Measurements from ENCODE around the gene ZBTB33.
A peak's percentile ranks its signal among the peaks of the same experiment; 100 is the strongest.

ZBTB33 gene, protein sequence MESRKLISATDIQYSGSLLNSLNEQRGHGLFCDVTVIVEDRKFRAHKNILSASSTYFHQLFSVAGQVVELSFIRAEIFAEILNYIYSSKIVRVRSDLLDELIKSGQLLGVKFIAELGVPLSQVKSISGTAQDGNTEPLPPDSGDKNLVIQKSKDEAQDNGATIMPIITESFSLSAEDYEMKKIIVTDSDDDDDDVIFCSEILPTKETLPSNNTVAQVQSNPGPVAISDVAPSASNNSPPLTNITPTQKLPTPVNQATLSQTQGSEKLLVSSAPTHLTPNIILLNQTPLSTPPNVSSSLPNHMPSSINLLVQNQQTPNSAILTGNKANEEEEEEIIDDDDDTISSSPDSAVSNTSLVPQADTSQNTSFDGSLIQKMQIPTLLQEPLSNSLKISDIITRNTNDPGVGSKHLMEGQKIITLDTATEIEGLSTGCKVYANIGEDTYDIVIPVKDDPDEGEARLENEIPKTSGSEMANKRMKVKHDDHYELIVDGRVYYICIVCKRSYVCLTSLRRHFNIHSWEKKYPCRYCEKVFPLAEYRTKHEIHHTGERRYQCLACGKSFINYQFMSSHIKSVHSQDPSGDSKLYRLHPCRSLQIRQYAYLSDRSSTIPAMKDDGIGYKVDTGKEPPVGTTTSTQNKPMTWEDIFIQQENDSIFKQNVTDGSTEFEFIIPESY

DNA sequence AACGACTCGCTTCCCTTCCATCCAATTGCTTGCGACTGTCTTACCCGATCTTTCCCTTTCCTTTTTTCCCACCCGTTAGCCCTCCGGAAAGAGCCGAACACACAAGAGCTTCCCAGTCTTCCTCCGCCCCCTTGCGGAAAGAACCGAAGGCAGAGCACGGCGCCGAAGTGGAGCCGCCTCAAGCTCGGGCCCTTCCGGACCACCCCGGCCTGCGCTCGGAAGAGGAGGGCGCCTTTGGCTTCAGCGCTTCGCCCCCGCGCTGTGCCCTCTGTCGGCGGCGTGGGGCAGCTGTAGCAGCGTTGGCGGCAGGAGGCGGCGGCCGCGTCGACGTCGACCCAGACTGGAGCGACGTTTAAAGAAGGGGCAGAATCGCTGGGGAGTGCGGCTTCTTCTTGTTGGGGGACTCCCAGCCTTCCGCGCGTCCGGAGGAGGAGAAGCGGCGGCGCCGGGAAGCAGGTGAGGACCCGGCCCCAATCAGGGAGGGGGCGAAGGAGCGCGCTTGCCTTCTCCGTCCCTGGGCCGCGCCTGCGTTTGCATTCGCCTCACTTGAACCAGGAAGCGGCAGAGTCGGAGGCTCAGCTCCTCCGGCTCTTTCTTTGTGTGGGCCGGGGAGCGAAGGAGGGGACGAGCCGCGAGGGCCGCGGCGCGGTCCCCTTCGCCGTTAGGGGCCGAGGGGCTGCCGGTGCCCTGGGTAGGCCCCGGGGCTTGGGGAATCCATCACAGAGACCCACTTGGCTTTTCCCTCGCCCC, at the start of gene ZBTB33:
Gene ZBTB33, plus strand, starts transcription at position 291 of the 750 bp plus-strand sequence. CDS start 2,604 bp downstream, outside the sequence.
- peak; percentile 93 for DNase-seq

DNA sequence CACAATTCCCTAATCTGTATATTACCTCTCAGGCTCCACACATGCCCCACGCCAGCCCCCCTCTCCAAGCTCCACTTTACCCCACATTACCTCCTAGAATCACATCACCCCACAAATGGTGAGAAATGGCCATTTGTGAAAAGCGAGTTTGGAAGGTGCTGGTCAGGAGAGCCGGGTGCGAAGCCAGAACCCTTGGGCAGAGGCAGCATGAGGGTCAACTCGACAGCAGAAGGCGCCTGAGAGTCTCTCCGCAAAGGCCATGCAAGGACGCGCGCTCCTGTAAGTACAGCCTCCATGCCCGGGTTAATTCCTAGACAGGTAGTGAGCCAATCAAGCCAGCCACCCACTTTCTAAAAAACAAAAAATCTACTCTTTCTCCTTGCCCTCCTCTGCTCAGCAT, 49.8 kb upstream of the ZBTB33 start:
- no peak for DNase-seq

GRCh38 chrX:120205816-120206753, 44.5 kb upstream of the ZBTB33 start:
- DNase-seq: no peak

DNA sequence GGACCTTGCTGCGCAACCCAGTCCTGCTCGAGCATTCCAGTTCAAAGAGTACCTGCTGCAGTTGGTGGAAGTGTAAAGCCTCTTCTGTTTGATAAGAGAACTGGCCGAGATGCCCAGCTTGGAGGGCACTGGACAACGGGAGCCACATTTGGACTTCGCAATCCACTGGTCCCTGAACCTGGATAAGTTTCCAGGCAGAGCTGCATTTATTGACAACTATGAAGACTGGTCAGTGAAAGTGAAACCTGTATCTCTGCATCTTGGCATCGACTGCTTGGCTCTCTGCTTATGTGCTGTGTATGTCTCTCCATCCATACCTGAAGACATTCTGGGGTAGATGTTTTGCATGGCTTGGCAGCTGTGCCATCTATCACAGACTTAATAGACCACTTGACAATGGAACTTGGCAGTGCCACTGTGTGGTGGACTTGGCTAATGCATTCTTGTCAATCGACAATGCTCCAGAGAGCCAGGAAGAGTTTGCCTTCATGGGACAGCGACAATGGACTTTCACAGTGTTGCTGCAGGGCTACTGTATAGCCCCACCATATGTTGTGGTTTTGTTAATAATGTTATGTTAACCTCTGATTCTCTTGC, 43.5 kb upstream of the ZBTB33 start:
- no peak for DNase-seq

DNA sequence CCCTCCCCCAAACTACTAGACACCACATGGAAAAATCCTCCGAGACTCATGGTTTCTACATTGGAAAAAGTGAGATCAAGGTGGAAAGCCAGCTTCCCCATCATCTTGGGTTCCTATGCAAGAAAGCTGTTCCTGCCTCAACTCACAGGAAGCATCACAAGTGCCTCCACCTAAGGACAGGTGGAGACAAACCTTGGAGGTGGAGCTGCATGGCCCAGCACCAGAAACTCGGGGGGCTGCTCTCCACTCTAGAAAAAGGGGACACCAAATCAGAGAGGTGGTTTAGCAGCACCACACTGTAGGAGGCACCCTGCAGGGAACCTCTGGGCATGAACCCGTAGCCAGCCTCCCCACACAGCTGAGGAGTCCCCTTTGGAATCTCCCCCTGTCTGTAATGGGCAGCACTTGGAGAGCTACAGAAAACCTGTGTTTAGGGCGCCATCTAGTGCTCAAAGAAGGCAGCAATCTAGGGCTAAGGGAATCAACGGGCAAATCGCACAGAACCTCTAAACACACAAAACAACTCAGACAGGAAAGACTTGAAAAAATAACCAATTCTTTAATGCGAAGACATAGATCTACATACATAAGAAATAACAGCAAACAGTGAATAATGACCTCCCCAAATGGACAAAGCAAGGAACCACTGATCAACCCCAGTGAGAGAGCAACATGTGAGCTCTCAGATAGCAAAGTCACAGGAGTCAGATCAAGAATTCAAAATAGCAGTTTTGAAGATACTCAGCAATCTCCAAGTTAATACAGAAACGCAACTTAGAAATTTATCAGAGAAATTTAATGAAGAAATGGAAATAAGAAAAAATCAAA, 37.0 kb upstream of the ZBTB33 start:
- DNase-seq: peak; percentile 74

DNA sequence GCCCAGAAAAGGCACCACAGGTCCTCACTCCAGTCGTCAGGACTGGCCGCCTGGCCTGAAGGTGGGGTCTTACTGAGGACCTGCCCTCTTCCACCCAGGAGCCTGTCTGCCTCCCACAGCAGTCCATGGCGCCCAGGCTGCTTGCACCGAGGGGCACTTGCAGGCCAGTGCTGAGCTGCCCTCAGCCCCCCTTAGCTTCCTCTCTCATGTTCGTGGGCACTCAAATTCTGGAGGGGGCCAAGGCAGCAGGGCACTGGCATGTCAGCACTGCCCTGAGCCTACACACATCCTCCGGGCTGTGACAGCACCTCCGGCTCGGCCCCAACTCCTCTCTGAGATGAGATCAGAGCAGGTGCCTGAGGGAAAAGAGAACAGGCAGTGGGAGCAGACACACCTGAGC, 27.2 kb upstream of the ZBTB33 start:
- DNase-seq: no peak

DNA sequence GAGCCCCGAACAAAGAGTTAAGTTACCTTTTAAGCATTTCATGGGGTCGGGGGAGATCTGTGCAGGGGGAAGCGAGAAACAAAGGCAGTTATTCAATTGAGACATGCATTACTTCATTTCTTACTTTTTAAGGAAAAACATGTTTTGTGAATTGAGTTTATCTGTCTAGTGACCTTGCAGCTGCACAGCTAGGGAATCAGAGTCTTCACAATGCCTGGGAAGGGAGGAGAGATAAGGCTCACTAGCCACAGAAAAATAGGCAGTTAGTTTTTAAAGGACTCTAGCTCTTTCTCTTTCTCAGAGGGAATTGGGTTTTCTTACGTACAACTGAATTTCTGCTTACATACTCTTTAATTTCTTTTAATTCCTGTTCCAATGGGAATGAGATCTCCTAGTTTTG, 26.2 kb upstream of the ZBTB33 start:
- peak; percentile 62 for DNase-seq

- DNase-seq: no peak
Measured at GRCh38 chrX:120228187-120228908, 22.3 kb upstream of the ZBTB33 start.

GRCh38 chrX:120235284-120235683, 15.3 kb upstream of the ZBTB33 start:
- no peak for DNase-seq

DNA sequence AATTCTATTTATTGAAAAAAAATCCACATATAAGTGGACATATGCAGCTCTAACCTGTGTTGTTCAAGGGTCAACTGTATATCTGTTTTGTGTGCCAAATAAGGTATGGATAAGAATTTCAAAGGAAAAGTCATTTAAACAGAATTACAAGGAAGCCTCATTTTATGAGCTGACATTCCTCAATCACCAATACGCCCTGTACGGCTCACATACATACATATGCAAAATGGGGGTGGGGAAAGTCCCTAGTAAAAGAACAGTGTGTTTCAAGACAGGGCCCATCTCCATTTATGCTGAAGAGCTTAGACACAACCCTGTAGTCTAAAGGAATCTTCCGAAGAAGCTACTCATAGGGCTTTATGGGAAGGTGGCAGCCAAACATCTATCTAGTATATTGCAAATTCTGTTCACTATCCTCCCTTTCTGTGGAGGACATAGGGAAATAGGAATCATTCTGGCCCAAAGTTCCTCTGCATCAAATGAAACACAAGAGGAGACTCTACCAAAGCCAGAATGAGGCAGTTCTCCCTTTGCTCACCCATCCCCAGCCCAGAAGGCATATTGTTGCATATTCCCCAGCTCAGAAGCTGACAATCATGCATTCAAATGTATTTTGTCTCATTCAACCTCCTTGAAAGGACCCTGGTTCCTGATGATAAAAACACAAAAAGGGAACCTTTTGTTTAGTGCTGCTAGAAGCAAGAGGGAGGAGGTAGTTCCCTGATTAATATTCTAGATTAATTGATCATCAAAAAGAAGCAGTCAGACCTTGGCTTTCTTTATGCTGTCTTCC, 13.7 kb upstream of the ZBTB33 start:
- DNase-seq: no peak

- no peak for DNase-seq
Measured at GRCh38 chrX:120238933-120239332, 11.7 kb upstream of the ZBTB33 start.

DNA sequence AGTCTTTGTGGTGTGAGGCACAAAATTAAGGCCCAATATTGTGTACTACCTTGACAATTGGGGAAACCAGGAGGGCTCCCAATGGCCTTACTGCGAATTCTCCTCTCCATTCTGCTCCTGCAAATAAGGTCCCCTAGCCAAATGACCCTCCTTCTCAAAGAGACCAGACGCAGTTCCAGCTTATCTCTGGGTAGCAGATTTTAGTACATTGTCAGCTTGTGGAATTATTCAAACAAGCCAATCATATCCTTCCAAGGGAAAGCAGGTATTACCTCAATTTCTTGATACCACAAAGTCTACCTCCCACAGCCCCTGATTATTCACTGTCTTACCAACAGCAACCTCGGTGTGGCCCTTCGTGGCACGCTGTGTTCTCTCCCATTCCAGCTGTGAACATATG, 7.8 kb upstream of the ZBTB33 start:
- peak; percentile 46 for DNase-seq

DNA sequence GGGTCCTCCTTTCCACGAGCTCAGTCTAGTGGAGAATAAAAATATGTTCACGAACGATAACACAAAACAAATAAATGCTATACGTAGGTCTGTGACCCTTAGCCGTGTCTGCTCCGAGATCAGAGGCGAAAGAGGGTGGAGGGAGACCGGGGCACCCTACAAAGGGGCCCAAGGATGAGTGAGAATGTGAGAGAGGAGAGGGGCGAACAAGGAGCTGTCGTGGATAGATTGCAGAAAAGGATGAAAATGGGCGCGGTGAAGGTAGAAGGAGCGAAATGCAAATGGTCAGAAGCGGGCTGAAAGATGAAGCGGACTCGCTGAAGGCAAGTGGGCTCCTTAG, 6.2 kb upstream of the ZBTB33 start:
- DNase-seq: no peak

DNA sequence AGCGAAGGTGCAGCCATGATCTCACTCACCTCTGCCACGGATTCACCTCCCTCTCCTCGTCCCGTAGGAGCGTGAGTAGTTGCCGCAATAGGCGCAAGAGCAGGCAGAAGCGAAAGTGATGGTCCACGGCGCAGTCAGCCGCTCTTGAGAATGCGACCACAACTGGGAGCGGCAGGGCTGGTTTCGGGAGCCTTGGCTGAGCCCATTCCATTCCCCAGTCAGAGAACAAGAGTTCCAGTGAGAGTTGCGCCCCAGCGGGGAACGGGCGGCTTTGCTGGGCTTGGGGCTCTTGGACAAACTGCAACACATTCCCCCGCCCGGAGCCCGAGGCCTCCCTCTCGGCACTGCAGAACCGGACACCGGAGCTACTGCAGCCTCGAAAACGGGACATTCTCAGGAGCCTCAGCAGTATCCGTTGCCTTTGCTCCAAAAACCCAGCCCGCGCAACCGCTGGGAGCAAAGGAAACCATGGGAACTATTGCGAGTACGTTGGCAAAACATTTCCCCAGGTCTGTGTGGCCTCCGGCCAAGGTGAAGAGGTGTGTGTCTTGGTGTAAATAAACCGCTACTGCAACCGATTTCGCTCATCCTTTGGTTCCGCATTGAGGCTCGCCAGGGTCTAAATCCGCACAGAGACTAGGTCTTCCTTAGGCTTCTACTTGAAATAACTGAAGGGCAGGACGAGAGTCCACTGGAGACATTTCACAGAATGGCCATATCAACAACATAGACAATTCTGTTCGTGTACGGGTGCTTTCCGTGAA, 5.7 kb upstream of the ZBTB33 start:
- peak; percentile 84 for DNase-seq

- peak; percentile 68 for DNase-seq
Measured at GRCh38 chrX:120251471-120252011, 929 bp downstream of the ZBTB33 start.

- no peak for DNase-seq
Measured at GRCh38 chrX:120253784-120254183, 3.2 kb downstream of the ZBTB33 start.

DNA sequence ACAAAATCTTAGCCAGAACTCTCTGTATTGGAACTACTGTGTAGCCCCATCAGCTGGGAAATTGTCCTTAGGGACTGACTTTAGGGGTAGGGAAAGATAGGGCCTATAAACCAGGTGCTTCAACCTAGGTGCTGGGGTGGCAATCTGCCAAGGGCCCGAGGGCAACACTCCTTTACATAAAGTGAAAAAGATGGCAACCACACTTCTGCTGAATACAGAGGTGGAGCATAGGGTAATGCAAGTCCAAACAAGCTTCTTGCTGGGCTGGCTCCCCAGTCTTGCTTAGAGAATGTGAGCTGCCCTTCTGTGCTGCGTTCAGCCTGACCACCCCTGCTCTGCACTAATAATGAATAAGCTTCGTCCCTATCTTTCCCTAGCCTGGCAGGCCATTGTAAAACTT, 9.8 kb downstream of the ZBTB33 start:
- no peak for DNase-seq

GRCh38 chrX:120262859-120263708, 12.5 kb downstream of the ZBTB33 start:
- peak; percentile 50 for DNase-seq
